ENCODE data around the gene AACS.

Gene AACS

GRCh38 chr12:125125271-125125670, 60.0 kb downstream of the AACS start:
- TF ChIP-seq, protein P1, sequence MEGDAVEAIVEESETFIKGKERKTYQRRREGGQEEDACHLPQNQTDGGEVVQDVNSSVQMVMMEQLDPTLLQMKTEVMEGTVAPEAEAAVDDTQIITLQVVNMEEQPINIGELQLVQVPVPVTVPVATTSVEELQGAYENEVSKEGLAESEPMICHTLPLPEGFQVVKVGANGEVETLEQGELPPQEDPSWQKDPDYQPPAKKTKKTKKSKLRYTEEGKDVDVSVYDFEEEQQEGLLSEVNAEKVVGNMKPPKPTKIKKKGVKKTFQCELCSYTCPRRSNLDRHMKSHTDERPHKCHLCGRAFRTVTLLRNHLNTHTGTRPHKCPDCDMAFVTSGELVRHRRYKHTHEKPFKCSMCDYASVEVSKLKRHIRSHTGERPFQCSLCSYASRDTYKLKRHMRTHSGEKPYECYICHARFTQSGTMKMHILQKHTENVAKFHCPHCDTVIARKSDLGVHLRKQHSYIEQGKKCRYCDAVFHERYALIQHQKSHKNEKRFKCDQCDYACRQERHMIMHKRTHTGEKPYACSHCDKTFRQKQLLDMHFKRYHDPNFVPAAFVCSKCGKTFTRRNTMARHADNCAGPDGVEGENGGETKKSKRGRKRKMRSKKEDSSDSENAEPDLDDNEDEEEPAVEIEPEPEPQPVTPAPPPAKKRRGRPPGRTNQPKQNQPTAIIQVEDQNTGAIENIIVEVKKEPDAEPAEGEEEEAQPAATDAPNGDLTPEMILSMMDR (IDR thresholded peaks at IDR 0.05; ENCODE audit: low read depth, low read length) = no peak
- DNase-seq (ENCODE audit: extremely low read depth, low read depth) = no peak

- TF ChIP-seq, protein P1 (IDR thresholded peaks at IDR 0.05; ENCODE audit: low read depth, low read length) = no peak
Measured at GRCh38 chr12:125128439-125129178, 63.4 kb downstream of the AACS start.

GRCh38 chr12:125129179-125129571, 63.9 kb downstream of the AACS start:
- DNase-seq (ENCODE audit: extremely low read depth, low read depth) = no peak
- TF ChIP-seq, protein P1 (IDR thresholded peaks at IDR 0.05; ENCODE audit: low read depth, low read length) = no peak

More at GRCh38 chr12:125128439-125129178, 63.4 kb downstream of the AACS start:
- DNase-seq (ENCODE audit: extremely low read depth, low read depth) = no peak

GRCh38 chr12:125129591-125130255, 64.5 kb downstream of the AACS start:
- TF ChIP-seq, protein P1 (IDR thresholded peaks at IDR 0.05; ENCODE audit: low read depth, low read length) = no peak

DNA sequence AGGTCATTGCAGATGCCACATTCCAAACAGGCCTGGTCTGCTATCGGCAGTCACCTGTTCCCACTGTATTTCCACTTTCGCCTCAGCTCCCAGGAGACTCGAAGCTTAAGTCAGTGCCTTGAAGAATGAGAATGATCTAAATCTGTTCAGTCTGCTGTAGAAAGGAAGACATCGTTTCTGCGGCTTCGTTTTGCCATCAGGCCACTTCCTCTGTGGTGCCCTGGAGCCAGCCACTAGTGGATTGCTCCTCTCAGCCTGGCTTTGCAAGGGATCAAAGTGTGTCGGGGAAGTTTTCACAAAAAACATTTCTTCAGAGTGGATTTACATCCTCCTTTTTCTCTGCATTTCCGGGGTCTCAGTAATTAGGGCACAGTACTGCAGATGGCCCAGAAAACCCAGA, 66.7 kb downstream of the AACS start:
- TF ChIP-seq, protein P1 (IDR thresholded peaks at IDR 0.05; ENCODE audit: low read depth, low read length) = no peak
- DNase-seq (ENCODE audit: extremely low read depth, low read depth) = no peak

More at GRCh38 chr12:125129591-125130255, 64.5 kb downstream of the AACS start:
- no peak for DNase-seq (ENCODE audit: extremely low read depth, low read depth)

DNA sequence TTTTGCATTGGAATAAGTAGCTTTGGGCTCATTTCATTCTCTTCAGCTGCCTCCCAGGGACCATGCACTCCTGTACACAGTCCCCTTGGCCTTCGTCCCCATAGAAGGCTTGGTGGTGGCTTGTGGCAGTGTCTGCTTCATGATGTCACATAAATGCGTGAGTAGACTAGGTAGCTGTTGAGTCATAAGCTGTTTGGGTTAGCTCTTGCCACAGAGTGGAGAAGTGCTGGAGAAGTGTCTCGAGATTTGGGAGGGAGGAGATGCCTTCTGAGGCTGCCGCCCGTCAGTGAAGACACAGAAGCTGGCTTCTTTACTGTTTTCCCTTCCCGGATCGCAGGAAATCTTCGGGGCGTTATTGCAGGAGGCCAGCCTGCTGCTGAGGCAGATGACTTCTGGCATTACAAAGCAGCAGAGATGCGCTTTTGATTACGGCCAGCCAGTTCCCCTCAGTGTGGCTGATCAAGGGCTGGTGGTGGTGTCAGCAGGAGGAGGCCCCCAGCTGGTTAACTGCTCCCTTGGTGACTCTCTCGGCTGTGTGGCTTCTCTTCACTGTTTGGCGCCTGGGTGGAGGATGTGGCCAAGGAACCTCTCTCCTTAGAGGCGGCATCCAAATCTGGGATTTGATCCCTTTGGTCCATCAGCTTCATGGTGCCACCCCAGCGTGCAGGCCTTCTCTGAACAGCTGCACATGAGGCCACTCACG, 67.6 kb downstream of the AACS start:
- TF ChIP-seq, protein P1 (IDR thresholded peaks at IDR 0.05; ENCODE audit: low read depth, low read length) = no peak
- no peak for DNase-seq (ENCODE audit: extremely low read depth, low read depth)

DNA sequence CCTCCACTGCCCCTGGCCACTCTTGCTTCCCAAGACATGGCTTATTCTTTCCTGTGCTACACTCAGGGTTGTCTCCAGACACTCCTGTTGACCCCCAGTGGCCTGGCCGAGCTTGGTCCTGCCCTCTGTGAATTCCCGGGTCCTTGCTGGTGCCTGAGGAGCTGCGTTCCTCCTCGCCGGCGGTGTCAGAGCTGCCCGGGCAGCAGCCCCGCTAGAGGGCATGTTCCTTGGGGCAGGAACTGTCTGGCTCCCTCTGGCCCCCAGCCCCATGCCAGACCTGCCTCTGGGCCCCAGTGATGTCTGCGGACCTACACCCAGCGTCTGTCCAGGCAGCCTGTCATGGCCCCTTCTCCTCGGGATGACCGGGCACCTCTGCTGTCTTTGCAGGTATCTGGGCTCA, 68.4 kb downstream of the AACS start:
- TF ChIP-seq, protein P1 (IDR thresholded peaks at IDR 0.05; ENCODE audit: low read depth, low read length) = no peak

More for the DNA sequence above, 68.4 kb downstream of the AACS start:
- DNase-seq (ENCODE audit: extremely low read depth, low read depth) = no peak
